Activated CD8-positive, alpha-beta T cell treated with anti-CD3 and anti-CD28 coated beads for 36 hours (primary cell): Measurements from ENCODE around the gene HOXD13. TPM values are rescaled to one million over a fixed set of nuclear protein-coding genes. Genes with fewer than 3 reads are reported as not detected.
A peak's percentile ranks its signal among the peaks of the same experiment; 100 is the strongest.

Source experiments
- ATAC-seq: fragments of 200-7000 bp; cut with Tn5 transposase; one replicate; pipeline ENCODE4 v1.10.0; 2021; ENCODE audit warnings: mild to moderate bottlenecking, moderate library complexity
- CTCF ChIA-PET: fragments of 350-600 bp; sonication (Branson Sonifier 250); formaldehyde crosslinking; loops from one replicate; lab custom pipeline; 2021; ENCODE audit warnings: antibody characterized with exemption; lab: Charles Lee
- POLR2A ChIA-PET: fragments of 350-600 bp; sonication (Branson Sonifier 250); formaldehyde crosslinking; loops from one replicate; lab custom pipeline; 2021; ENCODE audit warnings: antibody characterized with exemption; lab: Charles Lee
- DNase-seq: peaks from one replicate; pipeline ENCODE4 v3.0.0-alpha.2; 2020
- H3K27ac Mint-ChIP-seq: one replicate; pipeline ENCODE4 v1.8.0; 2021; ENCODE audit warnings: mild to moderate bottlenecking, mixed read lengths
- H3K27me3 Mint-ChIP-seq: one replicate; pipeline ENCODE4 v1.8.0; 2021; ENCODE audit warnings: mixed read lengths
- H3K36me3 Mint-ChIP-seq: one replicate; pipeline ENCODE4 v1.8.0; 2021; ENCODE audit warnings: low read depth, mixed read lengths
- H3K4me1 Mint-ChIP-seq: one replicate; pipeline ENCODE4 v1.8.0; 2021; ENCODE audit warnings: low read depth, mixed read lengths
- H3K4me3 Mint-ChIP-seq: one replicate; pipeline ENCODE4 v1.8.0; 2021; ENCODE audit warnings: mild to moderate bottlenecking, moderate library complexity, mixed read lengths
- H3K9me3 Mint-ChIP-seq: one replicate; pipeline ENCODE4 v1.8.0; 2021; ENCODE audit warnings: mixed read lengths
- intact Hi-C: fragments of 100-400 bp; cut with micrococcal nuclease; formaldehyde crosslinking; loops from one replicate; pipeline ENCODE4 v1.10.0; 2022
- total RNA-seq, 2 experiments: library from RNA; stranded (reverse); gene quantifications; one replicate each; pipeline ENCODE4 v1.2.3, GENCODE V29; 2021
- TF ChIP-seq, protein P1 (sequence below): fragments of 200-600 bp; IDR thresholded peaks from one replicate; pipeline ENCODE4 v1.8.0; 2022; ENCODE audit warnings: antibody characterized with exemption, mild to moderate bottlenecking

Gene HOXD13
- total RNA-seq, 2 experiments from 2014 or later: not detected

DNA sequence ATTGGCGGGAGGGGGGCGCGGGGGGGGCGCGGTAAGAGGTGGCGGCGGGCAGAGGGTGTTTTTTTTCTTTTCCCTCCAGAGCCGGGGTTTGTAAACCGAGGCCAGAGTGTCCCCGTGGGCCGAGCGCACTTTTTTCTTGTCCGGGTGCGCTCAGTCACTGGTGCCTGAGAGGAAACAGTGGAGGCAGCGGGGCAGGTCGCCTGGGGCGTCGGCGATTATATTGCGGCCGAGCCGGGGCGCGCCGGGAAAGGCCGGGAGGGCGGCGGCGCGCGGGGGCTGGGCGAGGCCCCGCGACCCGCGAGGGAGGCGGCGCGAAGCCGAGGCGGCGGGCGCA is 37.3 kb downstream of the HOXD13 start:
- DNase-seq (no peak), ATAC-seq (no peak)
- H3K9me3 Mint-ChIP-seq: no peaks in the 10 kb centered on the region
- POLR2A ChIA-PET: no interaction called here
- CTCF ChIA-PET: interaction anchor here (1.0 to 9.8 kb wide), 4 partner anchors 10 to 523 kb away, joined by 3 to 95 read pairs (median 21); no protein-coding TSS in a partner anchor
- no peak overlapping the region for H3K27ac Mint-ChIP-seq
- H3K36me3 Mint-ChIP-seq: no peaks in the 10 kb centered on the region
- H3K27me3 Mint-ChIP-seq: peaks cover 78% of the 10 kb centered on the region
- H3K4me1 Mint-ChIP-seq: peaks cover 25% of the 10 kb centered on the region
- TF ChIP-seq, protein P1, sequence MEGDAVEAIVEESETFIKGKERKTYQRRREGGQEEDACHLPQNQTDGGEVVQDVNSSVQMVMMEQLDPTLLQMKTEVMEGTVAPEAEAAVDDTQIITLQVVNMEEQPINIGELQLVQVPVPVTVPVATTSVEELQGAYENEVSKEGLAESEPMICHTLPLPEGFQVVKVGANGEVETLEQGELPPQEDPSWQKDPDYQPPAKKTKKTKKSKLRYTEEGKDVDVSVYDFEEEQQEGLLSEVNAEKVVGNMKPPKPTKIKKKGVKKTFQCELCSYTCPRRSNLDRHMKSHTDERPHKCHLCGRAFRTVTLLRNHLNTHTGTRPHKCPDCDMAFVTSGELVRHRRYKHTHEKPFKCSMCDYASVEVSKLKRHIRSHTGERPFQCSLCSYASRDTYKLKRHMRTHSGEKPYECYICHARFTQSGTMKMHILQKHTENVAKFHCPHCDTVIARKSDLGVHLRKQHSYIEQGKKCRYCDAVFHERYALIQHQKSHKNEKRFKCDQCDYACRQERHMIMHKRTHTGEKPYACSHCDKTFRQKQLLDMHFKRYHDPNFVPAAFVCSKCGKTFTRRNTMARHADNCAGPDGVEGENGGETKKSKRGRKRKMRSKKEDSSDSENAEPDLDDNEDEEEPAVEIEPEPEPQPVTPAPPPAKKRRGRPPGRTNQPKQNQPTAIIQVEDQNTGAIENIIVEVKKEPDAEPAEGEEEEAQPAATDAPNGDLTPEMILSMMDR: no peak
- no peak overlapping the region for H3K4me3 Mint-ChIP-seq
- intact Hi-C loops: loop anchor here (5.0 kb wide), 4 partner anchors 43 to 1018 kb away; no protein-coding TSS in a partner anchor

DNA sequence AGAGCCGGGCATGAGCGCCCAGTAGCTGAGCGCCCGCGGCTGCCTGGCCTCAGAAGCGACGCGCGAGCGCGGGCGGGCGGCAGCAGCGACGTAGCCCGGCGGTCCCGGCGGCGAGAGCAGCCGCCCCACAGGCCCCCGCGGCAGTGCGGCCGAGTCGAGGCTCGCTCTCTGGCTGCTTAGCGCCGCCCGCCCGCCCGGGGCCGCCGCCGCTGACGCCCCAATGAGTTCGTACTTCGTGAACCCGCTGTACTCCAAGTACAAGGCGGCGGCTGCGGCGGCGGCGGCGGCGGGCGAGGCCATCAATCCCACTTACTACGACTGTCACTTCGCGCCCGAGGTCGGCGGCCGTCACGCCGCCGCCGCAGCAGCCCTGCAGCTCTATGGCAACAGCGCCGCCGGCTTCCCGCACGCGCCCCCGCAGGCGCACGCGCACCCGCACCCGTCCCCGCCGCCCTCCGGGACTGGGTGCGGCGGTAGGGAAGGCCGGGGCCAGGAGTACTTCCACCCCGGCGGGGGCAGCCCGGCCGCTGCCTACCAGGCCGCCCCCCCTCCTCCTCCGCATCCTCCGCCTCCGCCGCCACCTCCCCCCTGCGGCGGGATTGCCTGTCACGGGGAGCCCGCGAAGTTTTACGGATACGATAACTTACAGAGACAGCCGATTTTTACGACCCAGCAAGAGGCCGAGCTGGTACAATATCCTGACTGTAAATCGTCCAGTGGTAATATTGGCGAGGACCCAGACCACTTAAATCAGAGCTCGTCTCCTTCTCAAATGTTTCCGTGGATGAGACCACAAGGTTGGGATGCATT is 37.8 kb downstream of the HOXD13 start:
- Mint-ChIP-seq H3K4me3 (peak overlapping the region; percentile 35), H3K4me1 (peaks cover 25% of the 10 kb centered on the region), H3K27me3 (peaks cover 78% of the 10 kb centered on the region), H3K36me3 (no peaks in the 10 kb centered on the region), H3K27ac (no peak overlapping the region), H3K9me3 (no peaks in the 10 kb centered on the region)
- intact Hi-C loops: loop anchor here (5.0 kb wide), 2 partner anchors 42 to 507 kb away; no protein-coding TSS in a partner anchor
- TF ChIP-seq, protein P1: no peak
- peak; percentile 58 for ATAC-seq
- ChIA-PET POLR2A (interaction anchor here (0.6 kb wide), 1 partner anchor 1018 kb away, joined by 3 read pairs; no protein-coding TSS in a partner anchor), CTCF (interaction anchor here (1.0 to 9.8 kb wide), 7 partner anchors 10 to 523 kb away, joined by 3 to 95 read pairs (median 4); no protein-coding TSS in a partner anchor)
- DNase-seq: peak; percentile 43

DNA sequence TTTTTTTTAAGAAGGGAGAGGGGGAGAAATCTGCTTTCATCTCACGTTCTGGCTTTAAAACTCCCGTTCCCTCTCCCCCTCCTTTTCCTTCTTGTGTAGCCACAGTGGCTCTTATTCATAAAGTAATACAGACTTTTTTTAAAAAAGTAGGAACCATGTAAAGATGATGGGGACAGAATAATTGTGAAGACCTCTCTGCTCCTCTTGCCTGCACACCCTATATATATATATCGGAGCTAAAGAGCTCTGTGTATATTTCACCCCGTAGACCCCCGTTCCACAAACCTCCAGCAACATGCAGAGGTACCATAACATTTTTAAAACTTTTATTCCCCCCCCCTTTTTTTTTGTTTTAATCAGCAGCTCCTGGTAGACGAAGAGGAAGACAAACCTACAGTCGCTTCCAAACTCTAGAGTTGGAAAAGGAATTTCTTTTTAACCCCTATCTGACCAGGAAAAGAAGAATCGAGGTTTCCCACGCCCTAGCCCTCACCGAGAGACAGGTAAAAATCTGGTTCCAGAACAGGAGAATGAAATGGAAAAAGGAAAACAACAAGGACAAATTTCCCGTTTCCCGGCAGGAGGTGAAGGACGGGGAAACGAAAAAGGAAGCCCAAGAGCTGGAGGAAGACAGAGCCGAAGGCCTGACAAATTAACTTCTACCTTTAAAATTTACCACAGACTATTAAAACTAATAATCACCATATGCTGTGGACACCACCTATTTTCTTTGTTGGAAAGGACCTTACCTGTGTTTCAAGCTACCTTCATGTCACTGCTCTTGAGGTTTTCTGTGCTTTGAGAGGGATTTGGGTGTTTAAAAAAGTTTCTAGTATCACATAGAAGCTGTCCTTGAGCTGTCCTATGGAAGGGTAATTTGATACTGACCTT is 38.7 kb downstream of the HOXD13 start:
- DNase-seq (no peak), ATAC-seq (no peak)
- Mint-ChIP-seq H3K4me3 (peak overlapping the region; percentile 35), H3K36me3 (no peaks in the 10 kb centered on the region), H3K4me1 (peaks cover 34% of the 10 kb centered on the region), H3K27ac (no peak overlapping the region), H3K9me3 (no peaks in the 10 kb centered on the region), H3K27me3 (peaks cover 78% of the 10 kb centered on the region)
- TF ChIP-seq, protein P1: no peak
- intact Hi-C loops: loop anchor here (5.0 kb wide), 2 partner anchors 41 to 506 kb away; no protein-coding TSS in a partner anchor
- ChIA-PET CTCF (interaction anchor here (1.0 to 9.8 kb wide), 12 partner anchors 9 to 522 kb away, joined by 3 to 95 read pairs (median 4); no protein-coding TSS in a partner anchor), POLR2A (interaction anchor here (0.6 to 1.6 kb wide), 4 partner anchors 9 to 1017 kb away, joined by 3 to 4 read pairs (median 3); partner anchors contain the start of gene HOXD9)

DNA sequence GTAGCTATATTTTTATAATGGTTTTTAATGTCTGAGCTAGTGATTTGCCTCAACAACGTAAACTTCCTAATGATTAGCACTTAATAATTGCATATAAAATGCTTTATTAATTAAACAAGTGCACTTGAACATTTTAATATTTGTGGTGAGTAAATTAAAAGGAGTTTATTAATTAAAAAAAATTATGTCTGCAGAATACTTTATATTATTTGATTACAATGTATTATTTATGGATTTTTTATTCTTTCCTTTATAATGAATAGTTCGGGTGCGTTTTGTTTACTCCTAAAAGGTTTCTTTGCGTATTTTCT is 39.3 kb downstream of the HOXD13 start:
- ChIA-PET CTCF (interaction anchor here (0.6 to 9.8 kb wide), 12 partner anchors 9 to 621 kb away, joined by 3 to 95 read pairs (median 5); no protein-coding TSS in a partner anchor), POLR2A (interaction anchor here (0.8 to 1.6 kb wide), 3 partner anchors 10 to 58 kb away, joined by 3 to 4 read pairs (median 3); partner anchors contain the start of gene HOXD9)
- TF ChIP-seq, protein P1: no peak
- Mint-ChIP-seq H3K9me3 (no peaks in the 10 kb centered on the region), H3K27ac (no peak overlapping the region), H3K4me3 (peak overlapping the region; percentile 64), H3K4me1 (peaks cover 35% of the 10 kb centered on the region), H3K27me3 (peaks cover 77% of the 10 kb centered on the region), H3K36me3 (no peaks in the 10 kb centered on the region)
- intact Hi-C loops: loop anchor here (5.0 kb wide), 2 partner anchors 40 to 505 kb away; no protein-coding TSS in a partner anchor
- DNase-seq (no peak), ATAC-seq (no peak)
